BLaER1 treated with 17β-estradiol and CSF1 and Interleukin-3, amounts not matched to agents 10 nM and 100 nM (cell line): ENCODE measurements around the gene PWP1.
A peak's percentile ranks its signal among the peaks of the same experiment; 100 is the strongest.
"Not testable (repeated sequence)": the region's sequence is repeated elsewhere in the genome, so short reads cannot be mapped to it uniquely, and the experiment has no call there.

Experiments
- H3K27ac ChIP-seq, 11 experiments: shearing (Covaris generic); formaldehyde crosslinking; 2 replicates each; pipeline ENCODE4 v1.8.1; 2022
- H3K27me3 ChIP-seq, 11 experiments: shearing (Covaris generic); formaldehyde crosslinking; 2 replicates each; pipeline ENCODE4 v1.8.1; 2022
- H3K36me3 ChIP-seq, 11 experiments: shearing (Covaris generic); formaldehyde crosslinking; 2 replicates each; pipeline ENCODE4 v1.8.1; 2022
- H3K4me1 ChIP-seq, 10 experiments: shearing (Covaris generic); formaldehyde crosslinking; 2 replicates each; pipeline ENCODE4 v1.8.1; 2022
- H3K4me2 ChIP-seq, 11 experiments: shearing (Covaris generic); formaldehyde crosslinking; 2 replicates each; pipeline ENCODE4 v1.8.1; 2022
- H3K4me3 ChIP-seq, 10 experiments: shearing (Covaris generic); formaldehyde crosslinking; 2 replicates each; pipeline ENCODE4 v1.8.1; 2022
- H3K9ac ChIP-seq, 11 experiments: shearing (Covaris generic); formaldehyde crosslinking; 2 replicates each; pipeline ENCODE4 v1.8.1; 2022
- H3K9me3 ChIP-seq, 11 experiments: shearing (Covaris generic); formaldehyde crosslinking; replicated peaks in 1 of 11; 2 replicates each; pipeline ENCODE4 v1.8.1; 2022
- H4K20me1 ChIP-seq, 11 experiments: shearing (Covaris generic); formaldehyde crosslinking; 2 replicates each; pipeline ENCODE4 v1.8.1; 2022
- Cebpa-rat ChIP-seq, 11 experiments: shearing (Covaris generic); IDR thresholded peaks; 2 replicates each; pipeline ENCODE4 v1.8.1; 2022

Gene PWP1

DNA sequence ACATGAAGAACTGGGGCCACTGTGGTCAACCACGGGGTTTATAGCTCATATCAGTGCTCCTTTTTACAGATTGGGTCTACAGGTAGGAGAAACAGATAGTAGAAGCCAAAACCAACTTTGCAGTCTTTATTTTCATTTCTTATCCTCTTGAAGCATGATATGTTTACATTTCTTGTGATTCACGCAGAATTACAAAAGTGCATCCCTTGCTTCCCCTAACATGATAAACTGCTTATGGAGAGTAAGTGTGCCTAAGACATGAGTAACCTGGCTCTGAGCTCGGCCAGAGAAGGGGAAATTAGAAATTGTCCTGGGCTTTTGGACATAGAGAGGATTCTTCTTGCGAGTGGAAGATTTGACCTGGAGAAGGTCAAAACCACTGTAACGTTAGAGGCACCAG is 18.4 kb downstream of the PWP1 start:
- H3K4me3 ChIP-seq = no peak overlapping the region
- H3K9ac ChIP-seq = no peak overlapping the region
- H3K4me2 ChIP-seq = 0 out of 22 replicates have a peak overlapping the region, but pooled peaks of 1 of the 11 experiments have one; percentile 11
- H3K27ac ChIP-seq = no peak overlapping the region
- H3K9me3 ChIP-seq = peaks cover 24 to 36% (median 27%) of the 10 kb centered on the region in 11 experiments
- H3K27me3 ChIP-seq = no peaks in the 10 kb centered on the region
- peaks cover 78 to 87% (median 83%) of the 10 kb centered on the region in 11 experiments for H3K36me3 ChIP-seq
- no peak for TF ChIP-seq Cebpa-rat (IDR thresholded peaks at IDR 0.05)
- H4K20me1 ChIP-seq = peaks cover 0 to 23% (median 5%) of the 10 kb centered on the region in 11 experiments; a peak in 8 of 22 replicates
- peaks cover 0 to 37% (median 2%) of the 10 kb centered on the region in 10 experiments; a peak in 10 of 20 replicates for H3K4me1 ChIP-seq

DNA sequence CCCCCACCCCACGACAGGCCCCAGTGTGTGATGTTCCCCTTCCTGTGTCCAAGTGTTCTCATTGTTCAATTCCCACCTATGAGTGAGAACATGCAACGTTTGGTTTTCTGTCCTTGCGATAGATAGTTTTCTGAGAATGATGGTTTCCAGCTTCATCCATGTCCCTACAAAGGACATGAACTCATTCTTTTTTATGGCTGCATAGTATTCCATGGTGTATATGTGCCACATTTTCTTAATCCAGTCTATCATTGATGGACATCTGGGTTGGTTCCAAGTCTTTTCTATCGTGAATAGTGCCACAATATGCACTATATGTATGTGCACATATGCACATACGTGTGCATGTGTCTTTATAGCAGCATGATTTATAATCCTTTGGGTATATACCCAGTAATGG is 19.9 kb downstream of the PWP1 start:
- H3K36me3 ChIP-seq = peaks cover 78 to 87% (median 83%) of the 10 kb centered on the region in 11 experiments
- H3K4me2 ChIP-seq, H3K27ac ChIP-seq, H3K27me3 ChIP-seq, H3K9ac ChIP-seq, H3K4me3 ChIP-seq: not testable (repeated sequence)
- peaks cover 11 to 24% (median 16%) of the 10 kb centered on the region in 11 experiments; a peak in 21 of 22 replicates for H3K9me3 ChIP-seq
- H3K4me1 ChIP-seq = peaks cover 0 to 38% (median 2%) of the 10 kb centered on the region in 10 experiments; a peak in 10 of 20 replicates
- peaks cover 0 to 23% (median 5%) of the 10 kb centered on the region in 11 experiments; a peak in 8 of 22 replicates for H4K20me1 ChIP-seq

DNA sequence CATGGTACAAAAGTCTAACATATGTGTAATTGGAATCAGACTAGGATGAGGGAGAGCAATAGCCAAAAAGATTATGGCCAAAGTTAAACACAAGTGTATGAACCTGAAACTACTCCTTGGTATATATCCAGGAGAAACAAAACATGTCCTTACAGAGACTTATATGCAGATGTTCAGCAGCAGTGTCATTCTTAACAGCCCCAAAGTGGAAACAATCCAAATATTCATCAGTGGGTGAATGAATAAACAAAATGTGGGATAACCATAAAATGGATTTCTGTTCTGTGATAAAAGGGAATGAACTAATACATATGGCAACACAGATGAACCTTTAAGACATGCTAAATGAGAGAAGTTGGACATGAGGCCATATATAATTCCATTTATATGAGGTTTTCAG is 30.2 kb downstream of the PWP1 start:
- H3K9ac ChIP-seq = no peak overlapping the region
- H3K4me3 ChIP-seq = no peak overlapping the region
- no peak overlapping the region for H3K4me2 ChIP-seq
- no peaks in the 10 kb centered on the region for H3K4me1 ChIP-seq
- no peaks in the 10 kb centered on the region for H3K9me3 ChIP-seq
- H3K27me3 ChIP-seq = no peaks in the 10 kb centered on the region
- no peaks in the 10 kb centered on the region; a peak in 1 of 22 replicates for H4K20me1 ChIP-seq
- no peak for TF ChIP-seq Cebpa-rat (IDR thresholded peaks at IDR 0.05)
- no peak overlapping the region for H3K27ac ChIP-seq
- peaks cover 58 to 80% (median 67%) of the 10 kb centered on the region in 11 experiments for H3K36me3 ChIP-seq

DNA sequence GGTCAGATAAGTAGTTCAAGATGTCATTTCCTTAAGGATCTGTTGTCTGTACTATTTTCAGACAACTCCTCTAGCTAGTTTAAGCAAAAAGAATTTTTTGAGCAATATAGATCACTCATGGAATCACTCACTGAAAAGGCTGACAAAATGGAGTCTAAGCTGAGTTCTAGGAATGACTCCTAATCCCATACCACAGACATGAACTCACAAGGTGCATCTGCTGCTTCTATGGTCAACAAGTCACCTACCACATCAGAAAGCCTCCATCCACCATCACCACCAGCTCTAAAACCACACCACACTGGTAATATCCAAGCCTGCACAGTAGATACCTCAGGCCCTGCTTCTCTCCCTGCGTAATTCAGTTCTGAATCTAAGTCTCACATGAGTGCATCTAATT is 33.0 kb downstream of the PWP1 start:
- H4K20me1 ChIP-seq = no peaks in the 10 kb centered on the region
- no peak for TF ChIP-seq Cebpa-rat (IDR thresholded peaks at IDR 0.05)
- H3K4me3 ChIP-seq = no peak overlapping the region
- H3K27me3 ChIP-seq = no peaks in the 10 kb centered on the region
- H3K9me3 ChIP-seq = peaks cover 0 to 3% (median 0%) of the 10 kb centered on the region in 11 experiments; a peak in 1 of 22 replicates
- H3K4me2 ChIP-seq = no peak overlapping the region
- H3K9ac ChIP-seq = no peak overlapping the region
- peaks cover 37 to 70% (median 56%) of the 10 kb centered on the region in 11 experiments for H3K36me3 ChIP-seq
- no peaks in the 10 kb centered on the region for H3K4me1 ChIP-seq
- H3K27ac ChIP-seq = no peak overlapping the region

DNA sequence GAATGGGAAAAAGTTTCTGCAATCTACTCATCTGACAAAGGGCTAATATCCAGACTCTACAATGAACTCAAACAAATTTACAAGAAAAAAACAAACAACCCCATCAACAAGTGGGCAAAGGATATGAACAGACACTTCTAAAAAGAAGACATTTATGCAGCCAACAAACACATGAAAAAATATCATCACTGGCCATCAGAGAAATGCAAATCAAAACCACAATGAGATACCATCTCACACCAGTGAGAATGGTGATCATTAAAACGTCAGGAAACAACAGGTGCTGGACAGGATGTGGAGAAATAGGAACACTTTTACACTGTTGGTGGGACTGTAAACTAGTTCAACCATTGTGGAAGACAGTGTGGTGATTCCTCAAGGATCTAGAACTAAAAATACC is 41.7 kb downstream of the PWP1 start:
- not testable (repeated sequence) for H3K4me1 ChIP-seq, H3K27me3 ChIP-seq, H3K4me2 ChIP-seq, H3K4me3 ChIP-seq, H4K20me1 ChIP-seq, H3K9ac ChIP-seq, H3K27ac ChIP-seq, H3K9me3 ChIP-seq
- peaks cover 4 to 12% (median 9%) of the 10 kb centered on the region in 11 experiments; a peak in 18 of 22 replicates for H3K36me3 ChIP-seq

DNA sequence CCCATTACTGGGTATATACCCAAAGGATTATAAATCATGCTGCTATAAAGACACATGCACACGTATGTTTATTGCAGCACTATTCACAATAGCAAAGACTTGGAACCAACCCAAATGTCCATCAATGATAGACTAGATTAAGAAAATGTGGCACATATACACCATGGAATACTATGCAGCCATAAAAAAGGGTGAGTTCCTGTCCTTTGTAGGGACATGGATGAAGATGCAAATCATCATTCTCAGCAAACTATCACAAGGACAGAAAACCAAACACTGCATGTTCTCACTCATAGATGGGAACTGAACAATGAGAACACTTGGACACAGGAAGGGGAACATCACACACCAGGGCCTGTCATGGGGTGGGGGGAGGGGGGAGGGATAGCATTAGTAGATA is 42.1 kb downstream of the PWP1 start:
- H3K27ac ChIP-seq, H3K27me3 ChIP-seq, H3K4me1 ChIP-seq, H3K4me3 ChIP-seq, H3K9me3 ChIP-seq, H4K20me1 ChIP-seq, H3K4me2 ChIP-seq, H3K9ac ChIP-seq: not testable (repeated sequence)
- H3K36me3 ChIP-seq = peaks cover 2 to 12% (median 9%) of the 10 kb centered on the region in 11 experiments; a peak in 20 of 22 replicates

DNA sequence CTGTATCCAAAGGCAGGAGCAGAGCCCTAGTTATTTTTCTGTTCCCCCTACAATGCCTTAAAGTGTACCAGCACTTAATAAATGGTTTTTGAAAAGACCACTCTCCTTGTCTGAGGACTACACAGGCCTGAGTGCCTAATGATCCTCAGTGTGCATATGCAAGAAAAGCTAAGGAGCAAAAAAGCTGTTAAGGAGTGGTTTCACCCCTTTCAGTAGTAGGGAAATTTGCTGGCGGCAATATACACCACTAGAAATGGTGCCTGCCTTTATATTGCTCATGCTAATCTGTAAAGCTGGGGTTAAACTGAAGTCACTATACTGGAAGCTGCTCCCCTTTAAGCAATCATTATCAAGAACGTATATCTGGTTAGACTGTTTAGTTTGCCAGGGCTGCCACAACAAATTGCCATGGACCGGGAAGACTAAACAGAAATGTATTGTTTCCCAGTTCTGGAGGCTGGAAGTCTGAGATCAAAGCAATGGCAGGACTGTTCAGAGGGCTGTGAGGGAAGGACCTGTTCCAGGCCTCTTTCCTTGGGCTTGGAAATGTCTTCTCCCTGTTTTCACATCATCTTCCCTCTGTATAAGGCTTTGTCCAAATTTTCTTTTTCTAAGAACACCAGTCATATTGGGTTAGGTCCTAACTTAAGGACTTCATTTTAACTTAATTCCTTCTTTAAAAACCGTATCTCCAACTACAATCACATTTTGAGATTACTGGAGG is 45.2 kb downstream of the PWP1 start:
- Histone ChIP-seq H3K4me1 (peaks cover 0 to 8% (median 0%) of the 10 kb centered on the region in 10 experiments; a peak in 4 of 20 replicates), H4K20me1 (peaks cover 0 to 38% (median 7%) of the 10 kb centered on the region in 11 experiments; a peak in 8 of 22 replicates), H3K9me3 (no peaks in the 10 kb centered on the region), H3K9ac (no peak overlapping the region), H3K27me3 (no peaks in the 10 kb centered on the region), H3K4me2 (no peak overlapping the region), H3K27ac (no peak overlapping the region), H3K4me3 (no peak overlapping the region), H3K36me3 (peaks cover 31 to 41% (median 37%) of the 10 kb centered on the region in 11 experiments)
- no peak for TF ChIP-seq Cebpa-rat (IDR thresholded peaks at IDR 0.05)

DNA sequence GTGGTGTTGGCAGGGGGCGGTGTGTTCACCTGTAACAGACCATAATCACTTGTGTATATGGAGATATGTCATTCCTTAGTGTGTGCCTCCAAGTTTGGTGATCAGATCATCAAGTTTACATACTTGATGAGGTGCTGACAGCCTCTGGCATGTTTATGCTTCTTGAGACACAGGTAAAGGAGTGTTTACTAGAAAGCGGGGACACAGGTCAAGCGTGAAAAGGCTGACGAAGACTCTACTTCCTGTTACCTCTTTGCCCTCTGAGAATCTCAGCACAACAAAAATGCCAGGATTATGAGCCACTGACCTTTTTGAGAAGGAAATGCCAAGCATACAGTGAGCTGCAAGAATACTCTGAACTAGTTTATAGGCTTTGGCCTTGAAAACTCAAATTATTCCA is 45.8 kb downstream of the PWP1 start:
- Histone ChIP-seq H3K9me3 (no peaks in the 10 kb centered on the region), H4K20me1 (peaks cover 0 to 43% (median 7%) of the 10 kb centered on the region in 11 experiments; a peak in 8 of 22 replicates), H3K9ac (no peak overlapping the region; a peak in 1 of 22 replicates), H3K4me2 (no peak overlapping the region), H3K27me3 (no peaks in the 10 kb centered on the region), H3K4me1 (peaks cover 0 to 8% (median 0%) of the 10 kb centered on the region in 10 experiments; a peak in 4 of 20 replicates), H3K4me3 (no peak overlapping the region), H3K27ac (no peak overlapping the region), H3K36me3 (peaks cover 37 to 47% (median 43%) of the 10 kb centered on the region in 11 experiments)
- TF ChIP-seq Cebpa-rat (IDR thresholded peaks at IDR 0.05) = no peak

DNA sequence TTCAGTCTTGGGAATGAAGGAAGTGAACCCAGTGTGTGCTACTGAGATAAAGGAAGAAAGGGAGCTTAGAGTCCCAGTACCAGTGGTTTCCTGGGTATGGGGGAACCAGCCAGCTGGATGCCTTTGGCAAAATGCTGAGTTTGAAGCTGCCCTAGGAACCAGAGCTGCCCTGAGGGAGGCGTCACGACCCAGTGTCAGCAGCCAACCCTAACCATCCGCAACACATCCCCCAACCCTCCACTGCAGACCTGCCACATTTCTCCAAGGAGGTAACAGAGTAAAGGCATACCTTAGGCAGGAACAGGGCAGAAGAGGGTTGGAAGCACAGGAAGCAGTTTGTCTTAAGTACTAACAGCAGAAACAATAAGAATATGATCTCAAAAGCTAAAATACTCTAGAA is 46.8 kb downstream of the PWP1 start:
- H3K9me3 ChIP-seq = no peaks in the 10 kb centered on the region
- peaks cover 0 to 53% (median 7%) of the 10 kb centered on the region in 11 experiments; a peak in 8 of 22 replicates for H4K20me1 ChIP-seq
- no peak overlapping the region for H3K27ac ChIP-seq
- TF ChIP-seq Cebpa-rat (IDR thresholded peaks at IDR 0.05) = no peak
- H3K4me3 ChIP-seq = no peak overlapping the region
- no peaks in the 10 kb centered on the region for H3K27me3 ChIP-seq
- H3K4me2 ChIP-seq = no peak overlapping the region
- H3K36me3 ChIP-seq = peaks cover 47 to 57% (median 53%) of the 10 kb centered on the region in 11 experiments
- H3K9ac ChIP-seq = no peak overlapping the region
- peaks cover 6 to 15% (median 8%) of the 10 kb centered on the region in 10 experiments for H3K4me1 ChIP-seq
